HEK293 (cell line): ENCODE measurements around the gene TMEM215.
A peak's percentile ranks its signal among the peaks of the same experiment; 100 is the strongest.
"Not testable (repeated sequence)": the region's sequence is repeated elsewhere in the genome, so short reads cannot be mapped to it uniquely, and the experiment has no call there.

Experiments used
- CTCF ChIA-PET: fragments of 350-600 bp; formaldehyde crosslinking; extraction: SDS; loops from one replicate; lab custom pipeline; 2021; ENCODE audit warnings: antibody characterized with exemption; lab: Yijun Ruan, JAX
- POLR2A ChIA-PET: fragments of 300-600 bp; formaldehyde crosslinking; extraction: SDS; loops from one replicate; lab custom pipeline; 2020; ENCODE audit warnings: antibody characterized with exemption, inconsistent platforms; lab: Yijun Ruan, JAX
- H3K27ac ChIP-seq: fragments of 200-500 bp; sonication (Bioruptor generic); 2 replicates; pipeline ENCODE4 v1.5.1; 2014; ENCODE audit warnings: low read depth, low read length, control low read depth, inconsistent platforms; ENCODE audit errors: extremely low read depth
- H3K36me3 ChIP-seq, 2 experiments: fragments of 200-500 bp in 1 of 2; sonication (Bioruptor generic) in 1 of 2; 1 replicate in 1 of 2; 2 replicates in 1 of 2; pipeline ENCODE4 v1.5.1; 2014 to 2017; ENCODE audit warnings: inconsistent platforms in 2 of 2, low read length in 2 of 2; ENCODE audit not compliant: control insufficient read depth in 2 of 2, insufficient read depth in 1 of 2
- H3K4me1 ChIP-seq: fragments of 200-500 bp; sonication (Bioruptor generic); 2 replicates; pipeline ENCODE4 v1.5.1; 2014; ENCODE audit warnings: mild to moderate bottlenecking, low read length, inconsistent platforms; ENCODE audit not compliant: control insufficient read depth, insufficient read depth
- H3K4me3 ChIP-seq: 2 replicates; pipeline ENCODE4 v1.5.1; 2011; ENCODE audit warnings: low read depth, mild to moderate bottlenecking, control low read depth, low read length, moderate library complexity
- H3K9me3 ChIP-seq: fragments of 200-500 bp; sonication (Bioruptor generic); 2 replicates; pipeline ENCODE4 v1.5.1; 2014; ENCODE audit warnings: low read depth, low read length, inconsistent platforms; ENCODE audit not compliant: control insufficient read depth, insufficient read depth
- GLIS1 ChIP-seq: fragments of 450-650 bp; formaldehyde crosslinking; IDR thresholded peaks from 2 replicates; pipeline ENCODE4 v1.5.1; 2016; ENCODE audit warnings: missing biosample characterization, missing genetic modification characterization
- HOXC10 ChIP-seq: sonication (generic); formaldehyde crosslinking; IDR thresholded peaks from 2 replicates; pipeline ENCODE4 v1.8.1; 2023; ENCODE audit warnings: mild to moderate bottlenecking, missing genetic modification reagents
- OSR2 ChIP-seq: fragments of 450-650 bp; formaldehyde crosslinking; IDR thresholded peaks from 2 replicates; pipeline ENCODE4 v1.5.1; 2016; ENCODE audit warnings: missing biosample characterization, missing genetic modification characterization
- SALL2 ChIP-seq: fragments of 450-650 bp; formaldehyde crosslinking; IDR thresholded peaks from 2 replicates; pipeline ENCODE4 v1.5.0; 2017; ENCODE audit warnings: missing biosample characterization, mild to moderate bottlenecking, missing genetic modification characterization, borderline replicate concordance
- SP7 ChIP-seq: fragments of 450-650 bp; formaldehyde crosslinking; IDR thresholded peaks from 2 replicates; pipeline ENCODE4 v1.5.1; 2016; ENCODE audit warnings: missing biosample characterization, missing genetic modification characterization
- YY1 ChIP-seq: fragments of 450-650 bp; formaldehyde crosslinking; IDR thresholded peaks from 2 replicates; pipeline ENCODE4 v1.5.1; 2018; ENCODE audit warnings: missing biosample characterization, missing genetic modification characterization
- YY2 ChIP-seq: fragments of 450-650 bp; formaldehyde crosslinking; IDR thresholded peaks from 2 replicates; pipeline ENCODE4 v1.5.1; 2016; ENCODE audit warnings: missing biosample characterization, missing genetic modification characterization
- ZBTB1 ChIP-seq: fragments of 450-650 bp; formaldehyde crosslinking; IDR thresholded peaks from 2 replicates; pipeline ENCODE4 v1.5.1; 2016; ENCODE audit warnings: missing biosample characterization, missing genetic modification characterization
- ZNF140 ChIP-seq: fragments of 450-650 bp; formaldehyde crosslinking; IDR thresholded peaks from 2 replicates; pipeline ENCODE4 v1.5.1; 2016; ENCODE audit warnings: missing biosample characterization, missing genetic modification characterization
- ZNF169 ChIP-seq: fragments of 450-650 bp; formaldehyde crosslinking; IDR thresholded peaks from 2 replicates; pipeline ENCODE4 v1.5.1; 2016; ENCODE audit warnings: missing biosample characterization, missing genetic modification characterization
- ZNF174 ChIP-seq: fragments of 450-650 bp; formaldehyde crosslinking; IDR thresholded peaks from 2 replicates; pipeline ENCODE4 v1.5.0; 2017; ENCODE audit warnings: missing biosample characterization, mild to moderate bottlenecking, missing genetic modification characterization
- ZNF18 ChIP-seq: fragments of 450-650 bp; formaldehyde crosslinking; IDR thresholded peaks from 2 replicates; pipeline ENCODE4 v1.5.1; 2016; ENCODE audit warnings: missing biosample characterization, missing genetic modification characterization
- ZNF23 ChIP-seq: fragments of 450-650 bp; formaldehyde crosslinking; IDR thresholded peaks from 2 replicates; pipeline ENCODE4 v1.5.1; 2016; ENCODE audit warnings: missing biosample characterization, missing genetic modification characterization, borderline replicate concordance
- ZNF366 ChIP-seq: fragments of 450-650 bp; formaldehyde crosslinking; conservative IDR thresholded peaks from 2 replicates; pipeline ENCODE4 v1.5.1; 2016; ENCODE audit warnings: missing biosample characterization, missing genetic modification characterization
- ZNF416 ChIP-seq: fragments of 450-650 bp; formaldehyde crosslinking; IDR thresholded peaks from 2 replicates; pipeline ENCODE4 v1.5.1; 2016; ENCODE audit warnings: missing biosample characterization, missing genetic modification characterization
- ZNF548 ChIP-seq: fragments of 450-650 bp; formaldehyde crosslinking; IDR thresholded peaks from 2 replicates; pipeline ENCODE4 v1.5.1; 2016; ENCODE audit warnings: missing biosample characterization, missing genetic modification characterization
- ZNF585B ChIP-seq: fragments of 450-650 bp; formaldehyde crosslinking; IDR thresholded peaks from 2 replicates; pipeline ENCODE4 v1.5.1; 2016; ENCODE audit warnings: missing biosample characterization, missing genetic modification characterization
- ZNF610 ChIP-seq: fragments of 450-650 bp; formaldehyde crosslinking; IDR thresholded peaks from 2 replicates; pipeline ENCODE4 v1.5.1; 2016; ENCODE audit warnings: missing biosample characterization, missing genetic modification characterization, borderline replicate concordance
- ZNF624 ChIP-seq: fragments of 450-650 bp; formaldehyde crosslinking; IDR thresholded peaks from 2 replicates; pipeline ENCODE4 v1.5.1; 2017; ENCODE audit warnings: missing biosample characterization, missing genetic modification characterization
- ZNF660 ChIP-seq: fragments of 450-650 bp; IDR thresholded peaks from 2 replicates; pipeline ENCODE4 v1.5.1; 2018; ENCODE audit warnings: missing biosample characterization, mild to moderate bottlenecking, missing genetic modification characterization
- ZNF837 ChIP-seq: fragments of 450-650 bp; formaldehyde crosslinking; IDR thresholded peaks from 2 replicates; pipeline ENCODE4 v1.5.1; 2016; ENCODE audit warnings: missing biosample characterization, missing genetic modification characterization
- TF ChIP-seq, protein P1 (sequence below): fragments of 450-650 bp; formaldehyde crosslinking; IDR thresholded peaks from 2 replicates; pipeline ENCODE4 v1.5.1; 2016; ENCODE audit warnings: missing biosample characterization, missing genetic modification characterization

TMEM215 gene

GRCh38 chr9:32782476-32783167 lies 718 bp upstream of the TMEM215 start:
- ChIA-PET POLR2A (no interaction called here), CTCF (interaction anchor here (0.5 to 0.7 kb wide), 3 partner anchors 21 to 162 kb away, joined by 3 read pairs; no protein-coding TSS in a partner anchor)
- Histone ChIP-seq H3K4me1 (no peaks in the 10 kb centered on the region), H3K9me3 (no peaks in the 10 kb centered on the region), H3K36me3 (no peaks in the 10 kb centered on the region), H3K27ac (no peak overlapping the region), H3K4me3 (peak overlapping the region; percentile 45; the same call in 1 of the 2 replicates)
- no peak for TF ChIP-seq ZBTB1 (tag by site-specific recombination)
- TF ChIP-seq GLIS1: no peak

GRCh38 chr9:32787816-32788215 lies 4.5 kb downstream of the TMEM215 start:
- POLR2A ChIA-PET: no interaction called here
- TF ChIP-seq OSR2 (tag by site-specific recombination) (no peak), ZNF548 (tag by site-specific recombination) (no peak), SP7 (tag by site-specific recombination) (no peak), ZNF660 (tag by site-specific recombination) (no peak), YY2 (tag by site-specific recombination) (no peak), YY1 (tag by site-specific recombination) (no peak), ZNF837 (tag by site-specific recombination) (no peak), HOXC10 (no peak), ZNF624 (tag by site-specific recombination) (no peak), ZNF416 (tag by site-specific recombination) (no peak), ZNF18 (tag by site-specific recombination) (no peak), ZNF140 (tag by site-specific recombination) (no peak)
- TF ChIP-seq, protein P1, sequence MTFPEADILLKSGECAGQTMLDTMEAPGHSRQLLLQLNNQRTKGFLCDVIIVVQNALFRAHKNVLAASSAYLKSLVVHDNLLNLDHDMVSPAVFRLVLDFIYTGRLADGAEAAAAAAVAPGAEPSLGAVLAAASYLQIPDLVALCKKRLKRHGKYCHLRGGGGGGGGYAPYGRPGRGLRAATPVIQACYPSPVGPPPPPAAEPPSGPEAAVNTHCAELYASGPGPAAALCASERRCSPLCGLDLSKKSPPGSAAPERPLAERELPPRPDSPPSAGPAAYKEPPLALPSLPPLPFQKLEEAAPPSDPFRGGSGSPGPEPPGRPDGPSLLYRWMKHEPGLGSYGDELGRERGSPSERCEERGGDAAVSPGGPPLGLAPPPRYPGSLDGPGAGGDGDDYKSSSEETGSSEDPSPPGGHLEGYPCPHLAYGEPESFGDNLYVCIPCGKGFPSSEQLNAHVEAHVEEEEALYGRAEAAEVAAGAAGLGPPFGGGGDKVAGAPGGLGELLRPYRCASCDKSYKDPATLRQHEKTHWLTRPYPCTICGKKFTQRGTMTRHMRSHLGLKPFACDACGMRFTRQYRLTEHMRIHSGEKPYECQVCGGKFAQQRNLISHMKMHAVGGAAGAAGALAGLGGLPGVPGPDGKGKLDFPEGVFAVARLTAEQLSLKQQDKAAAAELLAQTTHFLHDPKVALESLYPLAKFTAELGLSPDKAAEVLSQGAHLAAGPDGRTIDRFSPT: no peak
- no peak overlapping the region for H3K27ac ChIP-seq
- H3K36me3 ChIP-seq: no peaks in the 10 kb centered on the region
- H3K4me3 ChIP-seq: no peak overlapping the region
- CTCF ChIA-PET: no interaction called here
- no peaks in the 10 kb centered on the region for H3K9me3 ChIP-seq
- H3K4me1 ChIP-seq: no peaks in the 10 kb centered on the region

GRCh38 chr9:32796015-32796414 lies 12.7 kb downstream of the TMEM215 start:
- H3K36me3 ChIP-seq, H3K4me1 ChIP-seq, H3K9me3 ChIP-seq, H3K4me3 ChIP-seq, H3K27ac ChIP-seq, CTCF ChIA-PET, POLR2A ChIA-PET: not testable (repeated sequence)
- peak; percentile 86 for TF ChIP-seq ZNF585B

- POLR2A ChIA-PET: no interaction called here
- no peaks in the 10 kb centered on the region for H3K36me3 ChIP-seq
- no peak overlapping the region for H3K4me3 ChIP-seq
- H3K4me1 ChIP-seq: no peaks in the 10 kb centered on the region
- CTCF ChIA-PET: no interaction called here
- H3K27ac ChIP-seq: no peak overlapping the region
- no peaks in the 10 kb centered on the region for H3K9me3 ChIP-seq
- TF ChIP-seq ZNF174 (no peak), SALL2 (tag by site-specific recombination) (no peak), ZNF23 (tag by site-specific recombination) (no peak), ZNF610 (tag by site-specific recombination) (no peak), ZNF366 (no peak), ZNF169 (tag by site-specific recombination) (no peak)
Measured at GRCh38 chr9:32801530-32801929, 18.2 kb downstream of the TMEM215 start.
